HFFc6 (cell line): ENCODE measurements around the gene SLC49A3. TPM values are rescaled to one million over a fixed set of nuclear protein-coding genes. Genes with fewer than 3 reads are reported as not detected.
"Not testable (repeated sequence)": the region's sequence is repeated elsewhere in the genome, so short reads cannot be mapped to it uniquely, and the experiment has no call there.

Experiments
- DNase-seq: peaks from one replicate; pipeline ENCODE4 v3.0.0-alpha.2; 2018
- H3K27ac Mint-ChIP-seq: 2 replicates; pipeline ENCODE4 v1.8.0; 2020; ENCODE audit warnings: mild to moderate bottlenecking, mixed read lengths
- H3K27me3 Mint-ChIP-seq: 2 replicates; pipeline ENCODE4 v1.8.0; 2021; ENCODE audit warnings: mild to moderate bottlenecking, moderate library complexity, mixed read lengths; ENCODE audit not compliant: insufficient read depth
- H3K36me3 Mint-ChIP-seq: 2 replicates; pipeline ENCODE4 v1.8.0; 2021; ENCODE audit warnings: low read depth, mixed read lengths
- H3K4me1 Mint-ChIP-seq: 2 replicates; pipeline ENCODE4 v1.8.0; 2020; ENCODE audit warnings: low read depth, mixed read lengths
- H3K4me3 Mint-ChIP-seq: 2 replicates; pipeline ENCODE4 v1.8.0; 2020; ENCODE audit warnings: mild to moderate bottlenecking, moderate library complexity, mixed read lengths
- H3K9me3 Mint-ChIP-seq: 2 replicates; pipeline ENCODE4 v1.8.0; 2020; ENCODE audit warnings: mild to moderate bottlenecking, mixed read lengths
- CTCF ChIP-seq: fragments of 200-600 bp; sonication (generic); IDR thresholded peaks from 2 replicates; pipeline ENCODE4 v1.5.0; 2021; ENCODE audit warnings: antibody characterized with exemption, mild to moderate bottlenecking
- total RNA-seq, 6 experiments: library from RNA; stranded (reverse); fragmentation: NEBNext Ultra II Directional; extraction: Animal tissue kit (Norgen Biotek cat#: 25700); gene quantifications; 2 replicates in 1 of 6; 3 replicates in 5 of 6; pipeline ENCODE4 v1.2.3, GENCODE V29; 2021

SLC49A3 gene
- total RNA-seq, 6 experiments from 2014 or later, result 0.13 to 0.62 (median 0.21) TPM; not detected in 1

DNA sequence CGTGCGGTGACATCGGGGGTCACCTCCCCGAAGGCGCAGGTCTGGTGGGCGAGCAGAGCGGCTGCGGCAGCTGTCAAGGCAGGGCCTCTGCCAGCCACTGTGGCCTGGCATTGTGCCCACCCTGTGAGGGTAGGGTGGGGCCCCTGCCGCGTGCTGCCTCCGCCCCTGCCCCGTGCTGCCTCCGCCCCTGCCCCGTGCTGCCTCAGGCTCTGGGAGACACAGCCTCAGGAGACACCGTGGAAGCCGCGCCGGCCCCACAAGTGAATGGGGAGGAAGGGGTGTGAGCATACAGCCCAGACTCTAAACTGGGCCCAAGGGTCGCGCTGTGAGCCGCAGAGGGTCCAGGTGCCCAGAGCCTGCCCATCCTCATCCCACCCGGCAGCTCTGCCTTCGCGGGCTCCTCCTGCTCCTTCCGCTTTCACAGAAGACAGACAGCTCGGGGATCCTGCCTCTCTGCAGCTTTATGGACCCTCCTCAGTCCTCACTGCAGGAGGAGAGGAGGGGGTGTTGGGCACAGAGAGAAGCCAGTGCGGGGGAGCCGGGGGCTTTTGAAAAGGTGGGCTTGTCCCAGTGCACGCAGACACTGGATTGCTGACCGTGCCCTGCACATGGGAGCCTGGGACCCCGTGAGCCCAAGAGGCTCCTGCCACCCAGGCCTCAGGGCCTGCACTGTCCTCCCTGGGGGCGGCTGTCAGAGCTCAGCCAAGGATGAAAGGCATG is 44.1 kb upstream of the SLC49A3 start:
- Mint-ChIP-seq H3K27ac (no peak overlapping the region), H3K9me3 (peaks cover 5% of the 10 kb centered on the region), H3K36me3 (peaks cover 28% of the 10 kb centered on the region), H3K4me3 (no peak overlapping the region), H3K27me3 (no peaks in the 10 kb centered on the region), H3K4me1 (no peaks in the 10 kb centered on the region)
- no peak for TF ChIP-seq CTCF
- DNase-seq, result no peak

GRCh38 chr4:732486-732885 is 43.5 kb upstream of the SLC49A3 start:
- no peaks in the 10 kb centered on the region; the same call in 1 of the 2 replicates for H3K27me3 Mint-ChIP-seq
- no peak for DNase-seq
- no peak overlapping the region for H3K27ac Mint-ChIP-seq
- no peak overlapping the region for H3K4me3 Mint-ChIP-seq
- no peak for TF ChIP-seq CTCF
- peaks cover 24% of the 10 kb centered on the region for H3K36me3 Mint-ChIP-seq
- peaks cover 5% of the 10 kb centered on the region for H3K9me3 Mint-ChIP-seq
- no peaks in the 10 kb centered on the region; the same call in 1 of the 2 replicates for H3K4me1 Mint-ChIP-seq

DNA sequence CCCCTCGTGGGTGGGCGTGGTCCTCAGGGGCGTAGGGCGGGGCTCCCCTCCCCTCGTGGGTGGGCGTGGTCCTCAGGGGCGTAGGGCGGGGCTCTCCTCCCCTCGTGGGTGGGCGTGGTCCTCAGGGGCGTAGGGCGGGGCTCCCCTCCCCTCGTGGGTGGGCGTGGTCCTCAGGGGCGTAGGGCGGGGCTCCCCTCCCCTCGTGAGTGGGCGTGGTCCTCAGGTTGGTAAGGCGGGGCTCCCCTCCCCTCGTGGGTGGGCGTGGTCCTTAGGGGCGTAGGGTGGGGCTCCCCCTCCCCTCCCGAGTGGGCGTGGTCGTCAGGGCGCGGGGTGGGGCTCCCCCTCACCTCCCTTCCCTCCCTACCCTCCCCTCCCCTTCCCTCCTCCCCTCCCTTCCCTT is 43.0 kb upstream of the SLC49A3 start:
- not testable (repeated sequence) for H3K27me3 Mint-ChIP-seq, H3K27ac Mint-ChIP-seq, H3K4me1 Mint-ChIP-seq, H3K9me3 Mint-ChIP-seq, DNase-seq, H3K4me3 Mint-ChIP-seq
- peaks cover 25% of the 10 kb centered on the region for H3K36me3 Mint-ChIP-seq

DNA sequence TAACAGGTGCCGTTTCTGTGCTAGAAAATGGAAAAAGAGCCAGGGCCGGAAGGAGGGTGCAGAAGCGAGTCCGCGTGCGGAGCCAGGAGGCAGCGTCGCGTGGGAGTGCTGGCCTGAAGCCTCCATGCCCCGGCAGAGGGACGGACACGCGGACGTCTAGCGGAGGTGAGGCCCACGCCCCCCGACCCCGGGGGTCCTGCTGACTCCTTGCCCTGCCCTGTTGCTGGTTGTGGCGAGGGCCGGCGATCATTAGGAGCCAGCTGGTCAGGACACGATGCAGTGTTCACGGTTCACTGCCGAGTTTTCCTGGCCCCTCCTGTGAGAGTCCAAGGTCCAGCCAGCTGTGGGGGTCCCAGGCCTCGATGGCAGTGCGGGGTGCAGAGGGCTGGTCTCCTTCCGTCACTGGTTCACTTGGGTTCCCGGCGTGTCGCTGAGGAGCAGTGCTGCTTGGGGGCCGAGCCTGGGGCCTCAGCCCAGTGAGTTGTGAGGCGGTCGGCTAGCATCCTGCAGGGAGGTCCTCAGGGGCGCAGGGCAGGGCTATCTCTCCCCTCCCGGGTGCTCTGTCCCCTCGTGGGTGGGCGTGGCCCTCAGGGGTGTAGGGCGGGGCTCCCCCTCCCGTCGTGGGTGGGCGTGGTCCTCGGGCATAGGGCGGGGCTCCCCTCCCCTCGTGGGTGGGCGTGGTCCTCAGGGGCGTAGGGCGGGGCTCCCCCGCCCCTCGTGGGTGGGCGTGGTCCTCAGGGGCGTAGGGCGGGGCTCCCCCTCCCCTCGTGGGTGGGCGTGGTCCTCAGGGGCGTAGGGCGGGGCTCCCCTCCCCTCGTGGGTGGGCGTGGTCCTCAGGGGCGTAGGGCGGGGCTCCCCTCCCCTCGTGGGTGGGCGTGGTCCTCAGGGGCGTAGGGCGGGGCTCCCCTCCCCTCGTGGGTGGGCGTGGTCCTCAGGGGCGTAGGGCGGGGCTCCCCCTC is 42.3 kb upstream of the SLC49A3 start:
- H3K27ac Mint-ChIP-seq, result not testable (repeated sequence)

GRCh38 chr4:730511-730910 is 41.6 kb upstream of the SLC49A3 start:
- no peak for DNase-seq
- Mint-ChIP-seq H3K4me3 (no peak overlapping the region), H3K4me1 (peaks cover 11% of the 10 kb centered on the region), H3K36me3 (peaks cover 32% of the 10 kb centered on the region), H3K27ac (no peak overlapping the region), H3K9me3 (peaks cover 5% of the 10 kb centered on the region), H3K27me3 (no peaks in the 10 kb centered on the region; the same call in 1 of the 2 replicates)
- TF ChIP-seq CTCF, result no peak

More for the DNA sequence above, 42.3 kb upstream of the SLC49A3 start:
- not testable (repeated sequence) for DNase-seq, H3K9me3 Mint-ChIP-seq, H3K4me3 Mint-ChIP-seq, H3K27me3 Mint-ChIP-seq
- peaks cover 10% of the 10 kb centered on the region for H3K4me1 Mint-ChIP-seq
- H3K36me3 Mint-ChIP-seq, result peaks cover 32% of the 10 kb centered on the region

DNA sequence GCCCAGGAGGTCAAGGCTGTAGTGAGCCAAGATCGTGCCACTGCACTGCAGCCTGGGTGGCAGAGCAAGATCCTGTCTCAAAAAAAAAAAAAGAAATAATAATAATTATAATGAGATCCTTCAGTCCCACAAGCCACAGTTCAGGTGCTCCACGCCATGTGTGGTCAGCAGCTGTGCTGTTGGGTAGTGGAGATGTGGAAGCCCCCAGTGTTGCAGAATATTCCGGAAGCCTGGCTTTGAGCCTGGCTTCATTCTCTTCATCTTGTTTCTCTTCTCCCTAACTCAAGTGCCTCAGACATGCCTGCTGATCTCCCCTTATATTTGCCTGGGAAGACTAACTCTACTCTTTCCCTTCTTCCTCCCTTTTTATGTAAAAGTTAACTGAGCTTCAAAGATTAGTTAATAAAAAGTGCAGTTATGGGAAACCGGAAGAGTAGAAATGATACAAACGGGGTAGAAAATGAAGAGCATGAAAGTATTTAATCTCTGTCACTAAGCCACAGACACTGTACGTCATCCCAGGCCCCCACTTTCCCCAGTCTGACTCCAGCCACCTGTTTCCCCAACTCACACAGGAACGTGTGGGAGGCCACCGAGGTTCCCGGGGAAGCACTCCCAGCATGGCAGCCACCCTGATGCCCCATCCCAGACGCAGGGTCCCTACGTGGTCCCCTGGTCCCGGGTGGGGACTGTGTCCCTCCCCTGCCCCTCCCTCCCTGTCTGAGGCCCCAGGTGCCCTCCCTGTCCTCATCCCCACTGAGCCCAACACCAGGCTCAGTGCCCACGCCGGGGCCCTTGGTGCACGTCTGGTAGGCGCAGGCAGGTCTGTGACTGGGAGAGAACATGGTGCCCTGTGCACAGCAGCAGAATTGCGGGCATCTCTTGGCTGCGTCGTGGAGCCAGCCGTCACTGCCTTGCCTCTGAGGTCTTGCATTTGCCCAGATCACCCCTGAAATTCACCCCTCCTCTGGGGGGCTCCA is 40.7 kb upstream of the SLC49A3 start:
- peaks cover 5% of the 10 kb centered on the region for H3K9me3 Mint-ChIP-seq
- peaks cover 11% of the 10 kb centered on the region for H3K4me1 Mint-ChIP-seq
- H3K36me3 Mint-ChIP-seq, result peaks cover 28% of the 10 kb centered on the region
- no peak overlapping the region for H3K27ac Mint-ChIP-seq
- no peak for TF ChIP-seq CTCF
- H3K4me3 Mint-ChIP-seq, result no peak overlapping the region
- no peak for DNase-seq
- H3K27me3 Mint-ChIP-seq, result no peaks in the 10 kb centered on the region; the same call in 1 of the 2 replicates
